HG03095 (cell line): ENCODE data around the gene SOX21.

Experiments
- ATAC-seq: cut with Tn5 transposase; IDR thresholded peaks from one replicate; pipeline ENCODE4 v1.9.1; 2021; ENCODE audit warnings: moderate library complexity; ENCODE audit not compliant: unreplicated experiment

SOX21 gene

DNA sequence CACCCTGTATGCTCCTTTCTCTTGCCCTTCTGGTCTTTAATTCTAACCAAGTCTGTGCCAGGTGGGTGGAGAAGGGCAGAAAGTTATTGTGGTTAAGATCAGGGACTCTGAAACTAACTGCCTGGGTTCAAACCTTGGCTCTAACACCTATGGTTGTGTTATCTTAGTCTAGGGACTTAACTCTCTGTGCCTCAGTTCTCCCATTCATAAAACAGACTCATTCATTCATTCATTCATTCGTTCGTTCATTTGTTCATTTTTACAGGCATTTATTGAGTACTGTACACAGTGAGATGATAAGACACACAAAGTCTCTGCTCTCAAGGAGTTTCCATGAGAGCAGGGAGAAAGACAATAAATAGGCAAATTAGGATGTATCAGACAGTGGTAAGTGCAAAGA lies 30.1 kb downstream of the SOX21 start:
- ATAC-seq, result no peak

DNA sequence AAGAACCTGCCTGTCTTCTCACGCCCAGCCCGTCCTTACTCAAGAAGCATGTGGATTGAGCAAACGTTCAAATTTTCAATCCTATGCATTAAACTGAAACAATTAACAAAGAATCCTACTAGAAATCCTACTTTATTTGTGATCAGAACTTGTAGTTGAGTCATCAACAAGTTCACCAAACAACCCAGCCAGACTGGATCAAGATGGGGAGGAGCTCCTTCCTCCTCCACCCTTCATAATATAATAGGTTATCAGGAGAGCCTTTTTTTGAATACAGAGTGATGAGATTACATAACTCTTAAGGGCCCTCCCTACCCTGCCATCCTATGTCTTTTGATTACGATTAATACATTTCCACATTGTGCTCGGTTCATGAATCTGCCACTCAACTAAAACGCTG lies 32.7 kb downstream of the SOX21 start:
- ATAC-seq, result no peak

DNA sequence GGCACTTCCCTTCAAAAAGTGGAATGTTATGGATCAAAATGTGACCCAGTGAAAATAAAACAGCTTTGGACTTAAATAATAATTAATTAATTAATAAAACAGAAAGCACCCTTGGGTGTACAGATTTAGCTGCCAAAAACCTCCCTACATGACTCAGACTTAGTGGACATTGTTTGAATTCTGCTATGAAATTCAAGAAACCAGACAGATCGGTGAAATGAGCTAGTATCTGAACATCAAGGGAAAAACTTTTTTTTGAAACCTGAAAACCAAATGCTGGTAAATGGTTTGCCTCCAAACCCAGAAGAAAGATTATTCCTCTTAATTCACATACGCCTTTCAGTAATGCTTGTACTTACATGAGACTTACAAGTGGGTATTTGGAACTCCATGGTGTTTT lies 33.5 kb downstream of the SOX21 start:
- ATAC-seq, result no peak

DNA sequence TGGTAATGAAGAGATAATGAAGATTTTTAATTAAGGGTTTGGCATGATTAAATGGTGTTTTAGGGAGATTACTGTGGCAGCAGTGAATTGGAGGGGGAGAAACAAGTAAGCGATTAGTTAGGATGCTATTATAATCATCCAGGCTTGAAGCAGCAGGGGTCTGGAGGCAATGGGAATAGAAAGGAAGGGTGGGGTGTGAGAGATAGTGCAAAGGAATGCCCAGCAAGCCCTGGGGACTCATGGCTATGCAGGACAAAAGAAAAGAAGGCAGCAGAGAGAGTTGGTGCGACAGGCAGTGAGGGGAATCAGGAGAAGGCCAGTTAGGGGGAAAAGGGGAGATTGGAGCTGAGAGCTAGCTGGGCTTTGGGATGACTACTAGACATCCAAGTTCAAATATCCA lies 34.5 kb downstream of the SOX21 start:
- ATAC-seq, result no peak

DNA sequence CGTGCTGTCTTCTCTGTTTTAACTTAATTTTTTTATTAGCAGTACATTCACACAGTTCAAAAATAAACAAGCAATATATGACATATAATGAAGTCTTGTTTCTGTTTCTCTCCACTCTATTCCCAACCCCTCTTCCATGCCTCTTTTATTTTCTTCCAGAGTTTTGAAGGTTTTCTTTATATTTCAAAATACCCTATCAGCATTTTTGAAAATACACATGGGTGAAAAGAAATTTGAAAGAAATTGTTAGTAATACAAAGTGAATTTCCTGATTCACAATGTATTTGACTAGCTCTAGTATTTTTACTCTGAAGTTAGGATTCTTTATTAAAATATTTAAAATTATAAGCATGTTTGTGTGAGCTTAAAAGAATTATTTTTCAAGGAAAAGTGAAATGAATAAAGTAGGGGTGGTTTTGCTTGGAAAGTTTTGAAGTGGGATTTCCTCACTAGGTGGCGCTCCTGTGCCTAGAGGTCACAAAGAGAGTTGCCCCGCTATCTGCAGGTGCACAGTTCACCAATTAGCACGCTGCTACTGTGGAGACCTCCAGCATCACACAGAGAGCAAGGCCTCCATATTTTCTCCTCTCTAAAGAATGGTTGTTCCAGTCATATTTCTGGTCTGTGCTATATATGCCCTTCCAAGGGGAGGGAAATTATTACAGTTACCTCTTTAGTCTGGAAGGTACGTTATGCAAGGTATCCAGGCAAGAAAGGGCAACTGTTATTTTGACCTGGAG lies 37.6 kb downstream of the SOX21 start:
- no peak for ATAC-seq

DNA sequence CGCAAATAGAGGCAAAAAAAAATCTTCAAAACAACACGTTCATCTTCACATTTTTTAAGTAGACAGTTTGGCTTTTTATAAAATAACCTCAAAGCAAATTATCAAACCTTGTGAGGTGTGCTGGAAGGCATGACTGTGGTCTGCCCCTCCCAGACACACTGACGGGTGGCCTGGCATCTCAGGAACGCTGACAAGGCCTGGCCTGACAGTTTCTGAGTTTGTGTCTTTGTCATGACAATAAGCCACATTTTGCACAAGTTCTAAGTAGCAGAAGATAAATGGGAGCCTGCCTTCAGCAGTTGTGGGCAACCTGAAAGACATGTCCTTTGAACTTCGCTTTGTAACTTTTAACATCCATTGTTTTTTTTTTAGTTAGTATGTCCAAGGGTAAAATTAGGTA lies 38.5 kb downstream of the SOX21 start:
- no peak for ATAC-seq

DNA sequence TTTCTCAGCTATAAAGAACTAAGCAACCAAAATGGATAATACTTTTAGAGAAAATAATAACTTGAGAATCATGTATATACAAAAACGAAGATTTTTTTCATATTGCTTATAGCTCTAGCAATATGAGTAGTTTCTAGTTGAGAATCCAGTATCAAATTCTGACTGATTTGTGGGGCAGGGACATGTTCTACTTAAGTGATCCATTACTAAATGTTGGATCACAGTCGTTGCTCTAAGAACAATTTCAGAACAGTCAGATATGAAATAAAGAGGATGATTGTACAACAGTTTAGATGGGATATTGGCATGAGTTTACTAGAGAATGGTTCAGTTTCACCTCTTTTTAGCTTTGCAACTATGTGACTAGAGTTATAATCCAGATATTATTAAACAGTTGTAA lies 39.9 kb downstream of the SOX21 start:
- ATAC-seq, result no peak

DNA sequence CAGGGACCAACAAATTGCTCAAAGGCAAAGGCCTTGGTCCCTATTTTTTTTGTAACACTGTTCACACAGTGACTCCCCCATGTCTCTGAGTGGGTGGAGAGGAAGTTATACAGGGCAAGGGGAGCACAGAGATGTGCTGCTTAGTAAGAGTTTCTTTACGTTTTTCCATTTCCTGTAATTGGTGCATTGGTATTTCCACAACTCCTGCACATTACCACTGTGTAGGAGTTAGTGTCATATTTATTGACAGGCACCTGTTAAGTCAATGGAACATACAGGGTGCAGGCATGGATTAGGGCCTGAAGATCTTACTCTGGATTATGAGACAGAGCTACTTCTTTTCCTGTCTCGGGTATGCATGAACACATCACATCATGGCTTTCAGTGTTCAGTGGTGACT lies 45.2 kb downstream of the SOX21 start:
- no peak for ATAC-seq

DNA sequence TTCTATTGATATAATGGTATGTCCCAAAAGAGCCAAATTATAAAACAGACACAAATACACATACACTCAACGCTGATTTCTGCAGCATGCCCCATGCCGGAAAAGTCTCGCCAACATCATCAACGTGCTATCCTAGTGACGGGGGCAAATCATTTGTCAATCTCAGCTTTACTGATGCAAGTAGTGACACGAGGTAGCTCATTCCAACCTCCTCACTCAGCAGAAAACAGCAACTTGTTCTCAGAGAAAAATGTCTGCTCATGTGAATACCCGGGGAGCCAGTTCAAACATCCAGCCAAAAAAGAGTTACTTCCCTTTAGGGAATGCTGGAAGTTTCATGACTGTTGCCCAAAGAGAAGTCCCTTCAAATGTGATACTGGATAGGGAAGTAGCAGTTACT lies 46.3 kb downstream of the SOX21 start:
- no peak for ATAC-seq

DNA sequence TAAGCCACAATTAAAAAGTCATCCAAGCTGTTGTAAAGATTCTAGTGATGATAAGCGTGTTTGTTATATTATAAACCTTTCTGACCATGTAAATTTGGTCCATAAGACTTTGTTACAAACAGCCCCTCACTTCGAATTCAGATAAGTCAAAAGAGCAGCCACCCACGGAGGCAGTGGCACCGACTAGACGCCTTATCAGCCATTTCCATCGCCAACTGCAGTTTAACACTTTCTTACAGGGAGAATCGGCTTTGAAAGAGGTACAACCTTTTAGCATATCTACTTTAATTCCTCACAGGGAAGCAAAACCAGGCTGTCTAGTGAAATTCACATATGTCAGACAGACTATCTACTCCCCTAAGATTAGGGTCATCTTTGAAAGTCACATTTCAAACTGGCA lies 47.5 kb downstream of the SOX21 start:
- no peak for ATAC-seq

DNA sequence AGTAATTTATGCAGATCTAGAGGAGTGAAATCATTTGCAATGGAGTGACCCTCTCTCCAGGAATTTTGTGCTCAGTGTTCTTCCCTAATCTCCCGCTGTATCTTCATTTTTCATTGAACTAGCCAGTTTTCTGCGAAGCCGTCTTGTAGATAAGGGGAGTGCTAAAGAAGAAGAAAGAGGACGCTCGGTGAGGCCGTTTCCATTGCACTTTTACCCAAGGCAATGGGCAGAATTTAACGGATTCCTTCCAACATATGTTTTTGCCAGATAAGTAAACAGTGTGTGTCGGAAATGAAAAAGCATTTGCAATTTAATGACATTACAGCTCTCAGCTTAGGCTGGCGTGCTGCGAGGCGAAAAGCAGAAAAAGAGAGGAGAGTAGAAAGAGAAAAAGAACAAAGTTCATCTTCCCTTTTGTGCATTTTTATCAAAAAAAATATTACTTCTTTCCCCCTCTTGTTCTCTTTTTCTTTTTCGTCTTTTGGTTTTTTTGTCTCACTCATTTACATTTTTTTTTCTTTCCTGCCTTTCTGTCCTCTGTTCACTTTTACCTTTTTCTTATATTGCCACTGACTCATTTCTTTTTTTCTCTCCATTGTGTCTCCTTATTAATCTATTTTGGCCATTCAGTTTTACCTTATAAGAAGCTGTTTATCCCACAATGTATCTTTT lies 49.9 kb downstream of the SOX21 start:
- ATAC-seq, result no peak

DNA sequence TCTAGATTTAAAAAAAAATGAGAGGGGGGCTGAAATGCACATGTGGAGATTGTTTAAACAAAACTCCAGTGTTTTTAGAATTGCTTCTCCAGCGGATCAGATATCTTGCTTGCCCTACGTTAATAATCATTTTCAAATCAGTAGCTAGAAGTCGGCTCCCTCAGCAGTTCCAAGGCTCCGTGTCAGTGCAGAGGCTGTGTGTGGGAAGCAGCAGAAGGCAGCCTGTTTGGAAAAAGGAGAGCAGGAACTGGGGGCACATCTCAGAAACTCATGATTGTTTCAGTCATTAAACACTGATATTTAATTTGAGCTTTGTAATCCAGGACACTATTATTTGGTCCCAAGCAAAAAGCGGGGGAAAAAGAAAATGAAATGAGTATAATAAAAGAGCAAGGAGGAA lies 50.9 kb downstream of the SOX21 start:
- no peak for ATAC-seq

DNA sequence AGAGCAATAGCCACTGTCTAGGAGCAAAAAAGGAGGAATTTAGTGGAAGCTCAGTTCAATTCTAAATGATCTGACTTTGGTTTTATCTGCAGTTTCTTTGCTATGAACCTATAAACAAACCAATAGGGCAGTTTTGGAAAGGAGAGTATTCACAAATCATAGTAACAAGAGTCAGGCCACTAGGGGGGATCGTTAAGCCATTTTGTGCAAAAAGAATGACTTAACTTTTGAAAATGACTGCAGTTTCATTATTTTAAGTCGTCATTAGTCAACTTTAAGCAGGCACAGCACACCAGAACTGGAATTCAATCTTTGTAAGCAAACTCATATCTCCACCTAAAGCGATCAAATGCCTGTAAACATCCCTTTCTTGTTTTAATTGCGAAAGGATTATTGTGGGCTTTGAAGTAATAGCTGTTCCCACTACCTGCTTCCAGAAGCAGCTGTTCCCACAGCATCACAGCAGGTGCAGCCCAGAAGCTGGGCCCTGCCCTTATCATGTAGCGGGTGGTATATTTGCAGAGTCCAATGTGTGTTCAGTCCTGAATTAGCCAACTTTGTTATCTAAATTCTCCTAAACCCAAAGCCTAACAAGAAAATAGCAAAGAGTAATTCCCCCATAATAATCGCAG lies 51.5 kb downstream of the SOX21 start:
- no peak for ATAC-seq
